K562 (cell line): ENCODE results near the gene RHBDF2. TPM values are rescaled to one million over a fixed set of nuclear protein-coding genes. Genes with fewer than 3 reads are reported as not detected.

ENCODE experiments used
- E2F3 ChIP-seq: fragments of 250-450 bp; sonication (Bioruptor Pico); IDR thresholded peaks from 2 replicates; pipeline ENCODE4 v1.4.0; 2020; ENCODE audit warnings: mild to moderate bottlenecking
- GTF2F1 ChIP-seq: IDR thresholded peaks from 2 replicates; pipeline ENCODE4 v1.6.1; 2011; ENCODE audit warnings: low read depth, low read length, improper control_type of control experiment
- MEF2A ChIP-seq: IDR thresholded peaks from 2 replicates; pipeline ENCODE4 v1.6.1; 2011; ENCODE audit warnings: low read depth, mild to moderate bottlenecking, low read length, moderate library complexity; ENCODE audit not compliant: control insufficient read depth
- NR1H2 ChIP-seq: sonication (generic); formaldehyde crosslinking; IDR thresholded peaks from 2 replicates; pipeline ENCODE4 v1.4.0; 2020; ENCODE audit warnings: mild to moderate bottlenecking, missing genetic modification reagents
- RCOR1 ChIP-seq, 2 experiments: IDR thresholded peaks; 2 replicates each; pipeline ENCODE4 v1.6.1; 2012; ENCODE audit warnings: low read depth in 2 of 2, low read length in 2 of 2, borderline replicate concordance in 1 of 2, improper control_type of control experiment in 1 of 2
- SMAD2 ChIP-seq: fragments of 150-350 bp; IDR thresholded peaks from 2 replicates; pipeline ENCODE4 v1.6.1; 2014; ENCODE audit warnings: low read depth, mild to moderate bottlenecking, low read length
- SMAD4 ChIP-seq: fragments of 250-450 bp; sonication (Bioruptor Pico); conservative IDR thresholded peaks from 2 replicates; pipeline ENCODE4 v1.8.0; 2021; ENCODE audit warnings: inconsistent platforms, mild to moderate bottlenecking, moderate library complexity
- SRF ChIP-seq, 2 experiments: fragments of 250-450, 450-650 bp in 1 of 2; sonication (Bioruptor Pico) in 1 of 2; sonication (generic) in 1 of 2; formaldehyde crosslinking; IDR thresholded peaks; 2 replicates each; pipeline versions ENCODE4 v1.5.0 to v1.5.1; 2020 to 2022; ENCODE audit warnings: mild to moderate bottlenecking in 1 of 2, missing genetic modification reagents in 1 of 2
- STAT5A ChIP-seq: IDR thresholded peaks from 2 replicates; pipeline ENCODE4 v1.6.1; 2012; ENCODE audit warnings: low read length, inconsistent platforms, borderline replicate concordance
- ZFP36 ChIP-seq: fragments of 150-350 bp; IDR thresholded peaks from 2 replicates; pipeline ENCODE4 v1.6.1; 2018; ENCODE audit warnings: low read length, low read depth; ENCODE audit not compliant: partially characterized antibody
- ZNF778 ChIP-seq: fragments of 450-650 bp; formaldehyde crosslinking; IDR thresholded peaks from 2 replicates; pipeline ENCODE4 v1.4.0; 2020; ENCODE audit warnings: mild to moderate bottlenecking, moderate library complexity
- polyA plus RNA-seq, 8 experiments: library from polyadenylated mRNA; depleted of rRNA in 4 of 8; stranded (reverse) in 5 of 8; unstranded in 3 of 8; fragments of >200 nt; fragmentation: Nextera tagmentation in 2 of 8; fragmentation: Illumina TruSeq in 1 of 8; extraction: Ambion mirVana in 2 of 8; extraction: Trizol in 1 of 8; gene quantifications; 2 replicates each; pipeline versions ENCODE4 v1.2.1 to v1.2.3, GENCODE V29; 2011 to 2014; ENCODE audit warnings: inconsistent platforms in 1 of 8, missing spikeins in 1 of 8
- total RNA-seq, 7 experiments: library from RNA; depleted of rRNA in 6 of 7; stranded (reverse); fragments of >200 nt in 6 of 7; fragmentation: Illumina TruSeq in 2 of 7; extraction: Trizol in 2 of 7; gene quantifications; 2 replicates each; pipeline versions ENCODE4 v1.2.1 to v1.2.3, GENCODE V29; 2011 to 2021; ENCODE audit warnings: low replicate concordance in 1 of 7
- TF ChIP-seq, protein P1 (sequence below): fragments of 250-450 bp; sonication (Bioruptor Pico); IDR thresholded peaks from 2 replicates; pipeline ENCODE4 v1.5.0; 2021; ENCODE audit warnings: mild to moderate bottlenecking, borderline replicate concordance
- TF ChIP-seq, protein P2 (sequence below): fragments of 450-650 bp; formaldehyde crosslinking; IDR thresholded peaks from 2 replicates; pipeline ENCODE4 v1.4.0; 2020; ENCODE audit warnings: mild to moderate bottlenecking, moderate library complexity
- TF ChIP-seq, protein P3 (sequence below): fragments of 250-450 bp; sonication (Bioruptor Pico); IDR thresholded peaks from 2 replicates; pipeline ENCODE4 v1.8.0; 2022; ENCODE audit warnings: moderate library complexity, mild to moderate bottlenecking, inconsistent platforms
- TF ChIP-seq, protein P4 (sequence below): fragments of 250-450 bp; sonication (Bioruptor Pico); IDR thresholded peaks from 2 replicates; pipeline ENCODE4 v1.5.0; 2020; ENCODE audit warnings: mild to moderate bottlenecking
- TF ChIP-seq, protein P5 (sequence below): sonication (generic); formaldehyde crosslinking; IDR thresholded peaks from 2 replicates; pipeline ENCODE4 v1.8.1; 2023; ENCODE audit warnings: mild to moderate bottlenecking, missing genetic modification reagents, moderate library complexity

RHBDF2 gene
- total and polyA plus RNA-seq, 9 of the 15 experiments (the other 6 are each of a cell fraction or from before 2014, with no cell fraction given) = 0.04 to 2.8 (median 1.1) TPM

DNA sequence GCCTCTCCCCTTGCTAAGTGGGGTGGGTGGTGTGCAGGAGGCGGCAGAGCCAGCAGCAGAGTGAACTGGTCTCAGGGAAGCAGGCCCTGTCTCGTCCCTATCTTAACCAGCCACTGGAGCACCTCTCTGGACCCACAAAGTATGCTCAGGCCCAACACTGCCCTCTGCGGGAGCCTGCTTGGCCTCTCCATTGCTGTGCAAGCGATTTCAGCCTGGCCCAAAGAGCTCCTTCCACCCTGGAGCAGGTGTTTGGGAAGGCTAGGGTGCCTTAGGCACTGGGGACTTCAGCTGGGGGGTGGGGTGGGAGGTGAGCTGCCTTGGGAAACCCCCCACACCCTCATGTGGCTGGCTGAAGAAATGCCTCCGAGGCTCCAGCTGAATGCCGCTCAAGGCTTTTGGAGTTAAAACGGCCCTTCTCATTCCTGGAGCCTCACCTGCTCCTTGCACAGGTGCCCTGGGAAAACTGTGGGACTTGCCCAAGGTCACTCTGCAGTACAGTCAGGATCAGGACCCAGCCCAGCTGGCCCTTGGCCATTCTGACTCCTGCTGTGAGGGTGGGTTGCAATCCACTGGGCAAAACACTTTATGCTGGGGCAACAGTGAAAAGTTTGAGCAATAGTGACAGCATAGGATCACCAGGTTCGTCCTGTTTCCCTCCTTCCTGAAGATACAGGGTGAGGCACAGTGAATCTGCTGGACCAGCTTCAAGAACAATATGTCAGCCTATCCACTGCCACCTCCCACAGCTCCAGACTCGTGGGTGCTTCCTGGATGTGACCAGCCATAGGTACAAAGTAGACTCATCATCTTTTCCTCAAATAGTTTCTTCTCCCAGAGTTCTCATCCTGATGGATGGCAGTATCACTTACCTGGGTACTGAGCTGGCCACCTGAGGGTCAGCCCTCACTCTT, 42.4 kb downstream of the RHBDF2 start (continued):
- TF ChIP-seq NR1H2 (CRISPR knock-in tag) (no peak), SRF (CRISPR knock-in tag; IDR thresholded peaks at IDR 0.05) (peak in 1 of 2 experiments; percentile 26; a peak in 1 of 4 replicates), SMAD2 (no peak), SMAD4 (no peak), ZNF778 (CRISPR knock-in tag) (no peak), ZFP36 (peak; percentile 29), GTF2F1 (no peak), E2F3 (CRISPR knock-in tag) (no peak), STAT5A (no peak), RCOR1 (IDR thresholded peaks at IDR 0.05; ENCODE audit: borderline replicate concordance in 1 of 2, low read depth in 2 of 2, low read length in 2 of 2) (peak in 1 of 2 experiments; percentile 35; a peak in 1 of 4 replicates), MEF2A (no peak)
- TF ChIP-seq, protein P1, sequence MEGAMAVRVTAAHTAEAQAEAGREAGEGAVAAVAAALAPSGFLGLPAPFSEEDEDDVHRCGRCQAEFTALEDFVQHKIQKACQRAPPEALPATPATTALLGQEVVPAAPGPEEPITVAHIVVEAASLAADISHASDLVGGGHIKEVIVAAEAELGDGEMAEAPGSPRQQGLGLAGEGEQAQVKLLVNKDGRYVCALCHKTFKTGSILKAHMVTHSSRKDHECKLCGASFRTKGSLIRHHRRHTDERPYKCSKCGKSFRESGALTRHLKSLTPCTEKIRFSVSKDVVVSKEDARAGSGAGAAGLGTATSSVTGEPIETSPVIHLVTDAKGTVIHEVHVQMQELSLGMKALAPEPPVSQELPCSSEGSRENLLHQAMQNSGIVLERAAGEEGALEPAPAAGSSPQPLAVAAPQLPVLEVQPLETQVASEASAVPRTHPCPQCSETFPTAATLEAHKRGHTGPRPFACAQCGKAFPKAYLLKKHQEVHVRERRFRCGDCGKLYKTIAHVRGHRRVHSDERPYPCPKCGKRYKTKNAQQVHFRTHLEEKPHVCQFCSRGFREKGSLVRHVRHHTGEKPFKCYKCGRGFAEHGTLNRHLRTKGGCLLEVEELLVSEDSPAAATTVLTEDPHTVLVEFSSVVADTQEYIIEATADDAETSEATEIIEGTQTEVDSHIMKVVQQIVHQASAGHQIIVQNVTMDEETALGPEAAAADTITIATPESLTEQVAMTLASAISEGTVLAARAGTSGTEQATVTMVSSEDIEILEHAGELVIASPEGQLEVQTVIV (CRISPR knock-in tag) = no peak
- TF ChIP-seq, protein P2, sequence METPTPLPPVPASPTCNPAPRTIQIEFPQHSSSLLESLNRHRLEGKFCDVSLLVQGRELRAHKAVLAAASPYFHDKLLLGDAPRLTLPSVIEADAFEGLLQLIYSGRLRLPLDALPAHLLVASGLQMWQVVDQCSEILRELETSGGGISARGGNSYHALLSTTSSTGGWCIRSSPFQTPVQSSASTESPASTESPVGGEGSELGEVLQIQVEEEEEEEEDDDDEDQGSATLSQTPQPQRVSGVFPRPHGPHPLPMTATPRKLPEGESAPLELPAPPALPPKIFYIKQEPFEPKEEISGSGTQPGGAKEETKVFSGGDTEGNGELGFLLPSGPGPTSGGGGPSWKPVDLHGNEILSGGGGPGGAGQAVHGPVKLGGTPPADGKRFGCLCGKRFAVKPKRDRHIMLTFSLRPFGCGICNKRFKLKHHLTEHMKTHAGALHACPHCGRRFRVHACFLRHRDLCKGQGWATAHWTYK (CRISPR knock-in tag) = no peak
- TF ChIP-seq, protein P3, sequence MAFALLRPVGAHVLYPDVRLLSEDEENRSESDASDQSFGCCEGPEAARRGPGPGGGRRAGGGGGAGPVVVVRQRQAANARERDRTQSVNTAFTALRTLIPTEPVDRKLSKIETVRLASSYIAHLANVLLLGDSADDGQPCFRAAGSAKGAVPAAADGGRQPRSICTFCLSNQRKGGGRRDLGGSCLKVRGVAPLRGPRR (CRISPR knock-in tag) = no peak
- TF ChIP-seq, protein P4, sequence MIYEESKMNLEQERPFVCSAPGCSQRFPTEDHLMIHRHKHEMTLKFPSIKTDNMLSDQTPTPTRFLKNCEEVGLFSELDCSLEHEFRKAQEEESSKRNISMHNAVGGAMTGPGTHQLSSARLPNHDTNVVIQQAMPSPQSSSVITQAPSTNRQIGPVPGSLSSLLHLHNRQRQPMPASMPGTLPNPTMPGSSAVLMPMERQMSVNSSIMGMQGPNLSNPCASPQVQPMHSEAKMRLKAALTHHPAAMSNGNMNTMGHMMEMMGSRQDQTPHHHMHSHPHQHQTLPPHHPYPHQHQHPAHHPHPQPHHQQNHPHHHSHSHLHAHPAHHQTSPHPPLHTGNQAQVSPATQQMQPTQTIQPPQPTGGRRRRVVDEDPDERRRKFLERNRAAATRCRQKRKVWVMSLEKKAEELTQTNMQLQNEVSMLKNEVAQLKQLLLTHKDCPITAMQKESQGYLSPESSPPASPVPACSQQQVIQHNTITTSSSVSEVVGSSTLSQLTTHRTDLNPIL = no peak
- TF ChIP-seq, protein P5, sequence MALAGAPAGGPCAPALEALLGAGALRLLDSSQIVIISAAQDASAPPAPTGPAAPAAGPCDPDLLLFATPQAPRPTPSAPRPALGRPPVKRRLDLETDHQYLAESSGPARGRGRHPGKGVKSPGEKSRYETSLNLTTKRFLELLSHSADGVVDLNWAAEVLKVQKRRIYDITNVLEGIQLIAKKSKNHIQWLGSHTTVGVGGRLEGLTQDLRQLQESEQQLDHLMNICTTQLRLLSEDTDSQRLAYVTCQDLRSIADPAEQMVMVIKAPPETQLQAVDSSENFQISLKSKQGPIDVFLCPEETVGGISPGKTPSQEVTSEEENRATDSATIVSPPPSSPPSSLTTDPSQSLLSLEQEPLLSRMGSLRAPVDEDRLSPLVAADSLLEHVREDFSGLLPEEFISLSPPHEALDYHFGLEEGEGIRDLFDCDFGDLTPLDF (CRISPR knock-in tag) = no peak
